ENCODE measurements around the gene JAG2. TPM values are rescaled to one million over a fixed set of nuclear protein-coding genes. Genes with fewer than 3 reads are reported as not detected.

JAG2 gene
- total RNA-seq, 1 donor from 2014 or later: 84.1 TPM

- H3K27ac Mint-ChIP-seq (ENCODE audit: unreplicated experiment): peak overlapping the region; percentile 94
- peaks cover 7% of the 10 kb centered on the region for H3K27me3 Mint-ChIP-seq (ENCODE audit: unreplicated experiment)
- H3K4me1 Mint-ChIP-seq (ENCODE audit: low read depth, unreplicated experiment): peaks cover 20% of the 10 kb centered on the region
- no peaks in the 10 kb centered on the region for H3K36me3 Mint-ChIP-seq (ENCODE audit: unreplicated experiment)
- H3K4me3 Mint-ChIP-seq (ENCODE audit: unreplicated experiment): peak overlapping the region; percentile 76
- TF ChIP-seq CTCF (IDR thresholded peaks at IDR 0.05; ENCODE audit: partially characterized antibody, unreplicated experiment): no peak
- DNase-seq: peak; percentile 82
- peaks cover 9% of the 10 kb centered on the region for H3K9me3 Mint-ChIP-seq (ENCODE audit: unreplicated experiment)
Observed at GRCh38 chr14:105178069-105178867, 9.7 kb upstream of the JAG2 start.

GRCh38 chr14:105177082-105177481 lies 8.5 kb upstream of the JAG2 start:
- Mint-ChIP-seq H3K4me1 (ENCODE audit: low read depth, unreplicated experiment) (peaks cover 17% of the 10 kb centered on the region), H3K27me3 (ENCODE audit: unreplicated experiment) (peaks cover 5% of the 10 kb centered on the region)

GRCh38 chr14:105176513-105176912 lies 7.9 kb upstream of the JAG2 start:
- peak overlapping the region; percentile 85 for H3K27ac Mint-ChIP-seq (ENCODE audit: unreplicated experiment)
- no peaks in the 10 kb centered on the region for H3K36me3 Mint-ChIP-seq (ENCODE audit: unreplicated experiment)
- TF ChIP-seq CTCF (IDR thresholded peaks at IDR 0.05; ENCODE audit: partially characterized antibody, unreplicated experiment): no peak
- H3K4me1 Mint-ChIP-seq (ENCODE audit: low read depth, unreplicated experiment): peaks cover 20% of the 10 kb centered on the region
- no peak for DNase-seq
- peaks cover 7% of the 10 kb centered on the region for H3K9me3 Mint-ChIP-seq (ENCODE audit: unreplicated experiment)
- H3K4me3 Mint-ChIP-seq (ENCODE audit: unreplicated experiment): peak overlapping the region; percentile 25
- H3K27me3 Mint-ChIP-seq (ENCODE audit: unreplicated experiment): peaks cover 5% of the 10 kb centered on the region

More at GRCh38 chr14:105177082-105177481, 8.5 kb upstream of the JAG2 start:
- Mint-ChIP-seq H3K4me3 (ENCODE audit: unreplicated experiment) (no peak overlapping the region), H3K36me3 (ENCODE audit: unreplicated experiment) (no peaks in the 10 kb centered on the region), H3K9me3 (ENCODE audit: unreplicated experiment) (peaks cover 7% of the 10 kb centered on the region), H3K27ac (ENCODE audit: unreplicated experiment) (peak overlapping the region; percentile 85)
- peak; percentile 52 for DNase-seq
- TF ChIP-seq CTCF (IDR thresholded peaks at IDR 0.05; ENCODE audit: partially characterized antibody, unreplicated experiment): no peak

- Mint-ChIP-seq H3K27me3 (ENCODE audit: unreplicated experiment) (peaks cover 9% of the 10 kb centered on the region), H3K27ac (ENCODE audit: unreplicated experiment) (no peak overlapping the region), H3K36me3 (ENCODE audit: unreplicated experiment) (no peaks in the 10 kb centered on the region), H3K4me1 (ENCODE audit: low read depth, unreplicated experiment) (peaks cover 19% of the 10 kb centered on the region), H3K4me3 (ENCODE audit: unreplicated experiment) (no peak overlapping the region), H3K9me3 (ENCODE audit: unreplicated experiment) (peaks cover 7% of the 10 kb centered on the region)
- no peak for DNase-seq
- no peak for TF ChIP-seq CTCF (IDR thresholded peaks at IDR 0.05; ENCODE audit: partially characterized antibody, unreplicated experiment)
Observed at GRCh38 chr14:105173901-105174894, 5.6 kb upstream of the JAG2 start.

Measured in glutamatergic neuron (in vitro differentiated cells).